Measurements from ENCODE around the gene A2M. TPM values are rescaled to one million over a fixed set of nuclear protein-coding genes. Genes with fewer than 3 reads are reported as not detected.

A2M gene
- total RNA-seq, 1 experiment from 2014 or later = 1.9 TPM

DNA sequence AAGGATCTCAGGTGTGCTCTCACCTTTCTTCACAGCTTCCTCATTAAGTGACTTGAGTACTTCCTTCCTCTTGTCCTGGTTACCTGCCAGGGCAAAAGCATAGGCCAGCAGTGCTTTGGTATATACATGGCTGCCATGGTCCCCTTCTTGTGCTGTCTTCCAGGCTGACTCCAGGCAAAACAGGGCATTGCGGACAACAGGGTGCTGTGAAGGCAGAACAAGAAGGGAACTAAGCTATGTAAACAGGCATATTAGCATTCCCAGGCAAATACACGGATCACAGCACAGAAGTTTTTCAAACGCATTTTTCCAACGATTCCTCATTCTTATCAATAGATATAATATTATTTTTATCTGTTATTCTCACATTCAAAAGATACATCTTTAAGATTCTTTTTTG, 39.0 kb downstream of the A2M start (continued):
- TF ChIP-seq, protein P1, sequence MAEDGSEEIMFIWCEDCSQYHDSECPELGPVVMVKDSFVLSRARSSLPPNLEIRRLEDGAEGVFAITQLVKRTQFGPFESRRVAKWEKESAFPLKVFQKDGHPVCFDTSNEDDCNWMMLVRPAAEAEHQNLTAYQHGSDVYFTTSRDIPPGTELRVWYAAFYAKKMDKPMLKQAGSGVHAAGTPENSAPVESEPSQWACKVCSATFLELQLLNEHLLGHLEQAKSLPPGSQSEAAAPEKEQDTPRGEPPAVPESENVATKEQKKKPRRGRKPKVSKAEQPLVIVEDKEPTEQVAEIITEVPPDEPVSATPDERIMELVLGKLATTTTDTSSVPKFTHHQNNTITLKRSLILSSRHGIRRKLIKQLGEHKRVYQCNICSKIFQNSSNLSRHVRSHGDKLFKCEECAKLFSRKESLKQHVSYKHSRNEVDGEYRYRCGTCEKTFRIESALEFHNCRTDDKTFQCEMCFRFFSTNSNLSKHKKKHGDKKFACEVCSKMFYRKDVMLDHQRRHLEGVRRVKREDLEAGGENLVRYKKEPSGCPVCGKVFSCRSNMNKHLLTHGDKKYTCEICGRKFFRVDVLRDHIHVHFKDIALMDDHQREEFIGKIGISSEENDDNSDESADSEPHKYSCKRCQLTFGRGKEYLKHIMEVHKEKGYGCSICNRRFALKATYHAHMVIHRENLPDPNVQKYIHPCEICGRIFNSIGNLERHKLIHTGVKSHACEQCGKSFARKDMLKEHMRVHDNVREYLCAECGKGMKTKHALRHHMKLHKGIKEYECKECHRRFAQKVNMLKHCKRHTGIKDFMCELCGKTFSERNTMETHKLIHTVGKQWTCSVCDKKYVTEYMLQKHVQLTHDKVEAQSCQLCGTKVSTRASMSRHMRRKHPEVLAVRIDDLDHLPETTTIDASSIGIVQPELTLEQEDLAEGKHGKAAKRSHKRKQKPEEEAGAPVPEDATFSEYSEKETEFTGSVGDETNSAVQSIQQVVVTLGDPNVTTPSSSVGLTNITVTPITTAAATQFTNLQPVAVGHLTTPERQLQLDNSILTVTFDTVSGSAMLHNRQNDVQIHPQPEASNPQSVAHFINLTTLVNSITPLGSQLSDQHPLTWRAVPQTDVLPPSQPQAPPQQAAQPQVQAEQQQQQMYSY (CRISPR knock-in tag; IDR thresholded peaks at IDR 0.05) = no peak

DNA sequence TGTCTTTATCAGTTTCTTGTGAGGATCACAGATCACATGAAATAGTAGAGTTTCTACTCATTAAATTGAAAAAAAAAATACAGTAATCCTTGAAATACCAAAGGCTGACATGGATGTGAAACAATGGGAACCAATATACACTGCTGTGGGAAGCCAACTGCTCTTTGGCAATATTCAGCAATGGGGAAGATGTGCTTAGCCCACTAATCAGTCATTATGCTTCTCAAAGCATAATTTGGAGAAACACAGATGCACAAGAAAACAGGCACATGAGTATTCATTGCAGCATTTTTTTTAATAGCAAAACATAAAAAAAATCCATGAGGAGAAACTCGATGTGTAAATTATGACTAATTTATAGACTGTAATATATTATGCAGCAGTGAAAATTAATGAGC, 40.6 kb downstream of the A2M start:
- Mint-ChIP-seq H3K4me3 (no peak overlapping the region), H3K36me3 (no peaks in the 10 kb centered on the region), H3K27ac (no peak overlapping the region), H3K27me3 (ENCODE audit: low read depth) (no peaks in the 10 kb centered on the region), H3K4me1 (peaks cover 2% of the 10 kb centered on the region; the same call in 1 of the 2 replicates), H3K9me3 (no peaks in the 10 kb centered on the region)
- POLR2A ChIA-PET = no interaction called here
- CTCF ChIA-PET = interaction anchor here (0.5 to 1.4 kb wide), 2 partner anchors 10 to 418 kb away, joined by 4 read pairs; no protein-coding TSS in a partner anchor
- DNase-seq (ENCODE audit: low spot score) (no peak), ATAC-seq (no peak)
- TF ChIP-seq MXD4 (CRISPR knock-in tag; IDR thresholded peaks at IDR 0.05; ENCODE audit: borderline replicate concordance) (no peak), NFYB (CRISPR knock-in tag; conservative IDR thresholded peaks at IDR 0.05; ENCODE audit: low read depth) (no peak), NR3C1 (CRISPR knock-in tag; conservative IDR thresholded peaks at IDR 0.05; ENCODE audit: low read depth) (no peak), ATF1 (CRISPR knock-in tag; IDR thresholded peaks at IDR 0.05) (no peak), RORB (CRISPR knock-in tag; IDR thresholded peaks at IDR 0.05) (no peak), OVOL2 (CRISPR knock-in tag; IDR thresholded peaks at IDR 0.05; ENCODE audit: borderline replicate concordance) (no peak), TCF7 (CRISPR knock-in tag; IDR thresholded peaks at IDR 0.05; ENCODE audit: low read depth) (no peak), SMAD3 (CRISPR knock-in tag; IDR thresholded peaks at IDR 0.05; ENCODE audit: borderline replicate concordance) (no peak), FOXK1 (CRISPR knock-in tag; IDR thresholded peaks at IDR 0.05) (no peak), TEAD1 (CRISPR knock-in tag; IDR thresholded peaks at IDR 0.05) (no peak), ZNF423 (CRISPR knock-in tag; IDR thresholded peaks at IDR 0.05) (no peak), ZNF396 (CRISPR knock-in tag; IDR thresholded peaks at IDR 0.05; ENCODE audit: borderline replicate concordance) (no peak), ESRRA (CRISPR knock-in tag; IDR thresholded peaks at IDR 0.05; ENCODE audit: borderline replicate concordance) (no peak)
- TF ChIP-seq, protein P2, sequence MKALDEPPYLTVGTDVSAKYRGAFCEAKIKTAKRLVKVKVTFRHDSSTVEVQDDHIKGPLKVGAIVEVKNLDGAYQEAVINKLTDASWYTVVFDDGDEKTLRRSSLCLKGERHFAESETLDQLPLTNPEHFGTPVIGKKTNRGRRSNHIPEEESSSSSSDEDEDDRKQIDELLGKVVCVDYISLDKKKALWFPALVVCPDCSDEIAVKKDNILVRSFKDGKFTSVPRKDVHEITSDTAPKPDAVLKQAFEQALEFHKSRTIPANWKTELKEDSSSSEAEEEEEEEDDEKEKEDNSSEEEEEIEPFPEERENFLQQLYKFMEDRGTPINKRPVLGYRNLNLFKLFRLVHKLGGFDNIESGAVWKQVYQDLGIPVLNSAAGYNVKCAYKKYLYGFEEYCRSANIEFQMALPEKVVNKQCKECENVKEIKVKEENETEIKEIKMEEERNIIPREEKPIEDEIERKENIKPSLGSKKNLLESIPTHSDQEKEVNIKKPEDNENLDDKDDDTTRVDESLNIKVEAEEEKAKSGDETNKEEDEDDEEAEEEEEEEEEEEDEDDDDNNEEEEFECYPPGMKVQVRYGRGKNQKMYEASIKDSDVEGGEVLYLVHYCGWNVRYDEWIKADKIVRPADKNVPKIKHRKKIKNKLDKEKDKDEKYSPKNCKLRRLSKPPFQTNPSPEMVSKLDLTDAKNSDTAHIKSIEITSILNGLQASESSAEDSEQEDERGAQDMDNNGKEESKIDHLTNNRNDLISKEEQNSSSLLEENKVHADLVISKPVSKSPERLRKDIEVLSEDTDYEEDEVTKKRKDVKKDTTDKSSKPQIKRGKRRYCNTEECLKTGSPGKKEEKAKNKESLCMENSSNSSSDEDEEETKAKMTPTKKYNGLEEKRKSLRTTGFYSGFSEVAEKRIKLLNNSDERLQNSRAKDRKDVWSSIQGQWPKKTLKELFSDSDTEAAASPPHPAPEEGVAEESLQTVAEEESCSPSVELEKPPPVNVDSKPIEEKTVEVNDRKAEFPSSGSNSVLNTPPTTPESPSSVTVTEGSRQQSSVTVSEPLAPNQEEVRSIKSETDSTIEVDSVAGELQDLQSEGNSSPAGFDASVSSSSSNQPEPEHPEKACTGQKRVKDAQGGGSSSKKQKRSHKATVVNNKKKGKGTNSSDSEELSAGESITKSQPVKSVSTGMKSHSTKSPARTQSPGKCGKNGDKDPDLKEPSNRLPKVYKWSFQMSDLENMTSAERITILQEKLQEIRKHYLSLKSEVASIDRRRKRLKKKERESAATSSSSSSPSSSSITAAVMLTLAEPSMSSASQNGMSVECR (CRISPR knock-in tag; IDR thresholded peaks at IDR 0.05; ENCODE audit: borderline replicate concordance) = no peak
- TF ChIP-seq, protein P1 (CRISPR knock-in tag; IDR thresholded peaks at IDR 0.05) = no peak
- TF ChIP-seq, protein P3, sequence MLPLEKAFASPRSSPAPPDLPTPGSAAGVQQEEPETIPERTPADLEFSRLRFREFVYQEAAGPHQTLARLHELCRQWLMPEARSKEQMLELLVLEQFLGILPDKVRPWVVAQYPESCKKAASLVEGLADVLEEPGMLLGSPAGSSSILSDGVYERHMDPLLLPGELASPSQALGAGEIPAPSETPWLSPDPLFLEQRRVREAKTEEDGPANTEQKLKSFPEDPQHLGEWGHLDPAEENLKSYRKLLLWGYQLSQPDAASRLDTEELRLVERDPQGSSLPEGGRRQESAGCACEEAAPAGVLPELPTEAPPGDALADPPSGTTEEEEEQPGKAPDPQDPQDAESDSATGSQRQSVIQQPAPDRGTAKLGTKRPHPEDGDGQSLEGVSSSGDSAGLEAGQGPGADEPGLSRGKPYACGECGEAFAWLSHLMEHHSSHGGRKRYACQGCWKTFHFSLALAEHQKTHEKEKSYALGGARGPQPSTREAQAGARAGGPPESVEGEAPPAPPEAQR (CRISPR knock-in tag; IDR thresholded peaks at IDR 0.05) = no peak

All from WTC11 (cell line).